GM21381 (cell line): ENCODE measurements around the gene MBD5.
A peak's percentile ranks its signal among the peaks of the same experiment; 100 is the strongest.
"Not testable (repeated sequence)": the region's sequence is repeated elsewhere in the genome, so short reads cannot be mapped to it uniquely, and the experiment has no call there.

ENCODE experiments used
- ATAC-seq: cut with Tn5 transposase; IDR thresholded peaks from one replicate; pipeline ENCODE4 v1.9.1; 2021; ENCODE audit warnings: mild to moderate bottlenecking, moderate library complexity; ENCODE audit not compliant: unreplicated experiment

MBD5 gene

DNA sequence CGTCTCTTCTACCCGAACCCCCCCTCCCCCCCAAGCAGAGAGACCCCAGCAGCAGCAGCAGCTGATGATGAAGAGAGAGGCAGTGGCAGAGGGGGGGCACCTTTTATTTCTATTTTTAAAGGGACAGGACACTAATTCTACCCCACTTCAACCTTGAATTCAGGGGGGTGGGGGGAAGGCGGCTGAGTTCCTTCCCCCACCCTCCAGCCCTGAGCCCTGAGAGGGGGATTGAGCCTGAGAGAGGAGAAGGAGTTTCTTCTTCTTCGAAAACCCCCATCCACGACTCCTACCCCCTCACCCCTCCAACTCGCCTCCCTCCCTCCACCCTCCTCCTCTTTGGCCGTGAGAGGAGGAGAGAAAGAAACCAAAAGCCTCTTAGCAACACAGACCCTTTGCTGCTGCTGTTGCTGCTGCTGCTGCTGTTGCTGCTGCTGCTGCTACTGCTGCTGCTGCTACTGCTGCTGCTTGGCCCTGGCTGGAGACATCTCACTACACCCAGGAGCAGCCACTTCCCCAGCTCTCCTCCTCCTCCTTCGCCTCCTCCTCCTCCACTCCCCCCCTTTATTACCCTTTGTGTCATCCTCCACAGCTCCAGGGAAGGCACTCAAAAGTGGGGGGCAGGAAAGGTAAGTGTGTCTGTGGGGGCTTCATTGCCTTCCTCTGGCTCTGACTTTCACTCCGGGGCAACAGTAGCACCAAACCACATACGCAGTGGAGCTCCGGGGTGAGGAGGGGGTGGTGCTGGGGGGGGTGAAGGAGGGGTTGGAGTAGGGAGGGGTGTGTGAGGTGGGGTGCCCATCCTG lies at the start of gene MBD5:
MBD5 (plus strand) TSS at position 33 of the 803 bp plus-strand sequence.
- peak; percentile 30 for ATAC-seq

DNA sequence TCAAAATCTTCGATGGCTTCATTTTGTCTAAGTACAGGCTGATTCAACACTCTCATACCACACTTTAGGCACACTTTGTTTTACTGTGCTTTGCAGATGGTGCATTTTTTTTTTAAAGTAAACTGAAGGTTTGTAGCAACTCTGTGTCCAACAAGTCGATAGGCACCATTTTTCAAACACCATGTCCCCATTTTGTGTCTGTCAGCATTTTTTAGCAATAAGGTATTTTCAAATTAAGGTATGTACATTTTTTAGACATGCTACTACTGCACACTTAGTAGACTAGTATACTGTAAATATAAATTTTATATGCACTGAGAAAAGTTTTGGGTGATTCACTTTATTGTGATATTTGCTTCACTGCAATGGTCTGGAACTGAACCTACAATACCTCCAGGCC lies 44.8 kb upstream of the MBD5 start:
- ATAC-seq = no peak

DNA sequence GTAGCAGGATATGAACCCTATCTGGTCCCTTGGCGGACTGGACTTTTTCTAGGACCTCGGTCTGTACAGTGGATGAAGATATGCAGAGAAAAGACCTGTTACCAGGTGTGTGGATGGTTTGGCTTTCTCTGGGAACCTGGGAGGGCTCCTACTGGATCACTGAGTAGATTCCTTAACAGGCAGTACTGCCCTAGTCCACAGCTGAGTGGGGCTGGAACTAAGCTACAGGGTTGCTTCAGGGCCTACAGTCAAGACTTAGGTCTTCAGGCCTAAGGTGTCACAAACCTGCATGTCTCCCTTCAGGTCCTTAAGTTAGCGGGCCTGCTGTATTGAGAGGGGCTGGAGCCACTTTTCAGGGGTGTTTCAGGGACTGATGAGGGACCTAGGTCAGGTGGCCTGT lies 43.2 kb upstream of the MBD5 start:
- no peak for ATAC-seq

DNA sequence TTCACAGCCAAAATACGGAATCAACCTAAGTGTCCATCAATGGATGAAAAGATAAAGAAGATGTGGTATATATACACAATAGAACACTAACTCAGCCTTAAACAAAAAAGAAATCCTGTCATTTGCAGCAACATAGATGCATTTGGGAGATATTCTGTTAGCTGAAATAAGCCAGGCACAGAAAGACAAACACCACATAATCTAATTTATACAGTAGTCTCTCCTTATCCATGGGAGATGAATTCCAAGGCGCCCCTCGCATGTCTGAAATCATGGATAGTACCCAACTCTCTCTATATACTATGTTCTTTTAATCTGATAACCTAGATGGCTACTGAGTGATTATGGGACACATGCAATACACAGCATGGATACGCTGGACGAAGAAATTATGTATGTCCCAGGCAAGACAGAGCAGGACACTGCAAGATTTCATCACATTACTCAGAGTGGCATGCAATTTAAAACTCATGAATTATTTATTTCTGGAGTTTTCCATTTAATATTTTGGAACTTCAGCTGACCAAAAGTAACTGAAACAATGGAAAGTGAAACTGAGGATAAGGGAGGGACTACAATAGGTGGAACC lies 39.9 kb upstream of the MBD5 start:
- no peak for ATAC-seq

DNA sequence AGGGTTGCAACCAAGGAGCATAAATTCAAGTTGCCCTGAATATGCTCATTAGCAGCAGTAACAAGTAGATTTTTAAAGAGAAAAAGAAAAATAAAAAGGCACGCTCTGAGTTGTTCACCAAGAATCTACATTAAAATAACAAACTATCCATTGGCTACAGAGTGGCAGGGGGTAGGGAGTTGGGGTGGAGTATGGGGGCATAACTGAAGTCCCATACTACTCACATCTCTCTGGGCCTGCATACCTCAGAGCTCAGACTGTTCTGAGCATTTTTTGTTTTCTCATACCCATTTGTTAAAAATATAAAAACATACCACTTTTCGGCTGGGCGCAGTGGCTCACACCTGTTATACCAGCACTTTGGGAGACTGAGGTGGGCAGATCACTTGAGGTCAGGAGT lies 31.8 kb upstream of the MBD5 start:
- no peak for ATAC-seq

DNA sequence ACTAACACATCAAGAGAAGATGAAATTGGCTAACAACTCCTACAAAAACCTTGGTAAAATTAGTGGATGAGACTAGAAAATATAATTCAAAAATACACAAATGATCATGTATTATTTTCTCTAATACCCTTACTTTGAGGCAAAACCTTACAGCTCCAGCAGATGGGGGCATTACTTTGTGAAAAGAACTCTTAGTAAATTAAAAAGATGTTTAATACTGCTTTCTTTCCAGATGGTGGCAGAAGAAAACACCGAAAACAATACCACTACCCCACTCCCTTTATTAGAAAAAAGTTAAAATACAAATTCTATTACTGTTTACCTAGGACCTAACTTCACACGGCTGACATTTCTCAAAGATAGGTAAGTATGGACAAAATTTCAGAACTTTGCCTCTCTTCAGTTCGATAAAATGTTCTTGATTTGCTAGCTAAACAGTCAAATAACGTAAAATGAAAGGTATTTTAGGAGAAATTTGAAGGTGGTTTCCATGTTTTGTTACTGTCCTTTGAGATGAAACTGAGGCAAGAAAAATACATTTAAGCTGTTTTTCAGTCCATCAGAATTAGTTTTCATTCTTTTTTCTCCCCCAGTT lies 31.0 kb upstream of the MBD5 start:
- ATAC-seq = peak; percentile 69

DNA sequence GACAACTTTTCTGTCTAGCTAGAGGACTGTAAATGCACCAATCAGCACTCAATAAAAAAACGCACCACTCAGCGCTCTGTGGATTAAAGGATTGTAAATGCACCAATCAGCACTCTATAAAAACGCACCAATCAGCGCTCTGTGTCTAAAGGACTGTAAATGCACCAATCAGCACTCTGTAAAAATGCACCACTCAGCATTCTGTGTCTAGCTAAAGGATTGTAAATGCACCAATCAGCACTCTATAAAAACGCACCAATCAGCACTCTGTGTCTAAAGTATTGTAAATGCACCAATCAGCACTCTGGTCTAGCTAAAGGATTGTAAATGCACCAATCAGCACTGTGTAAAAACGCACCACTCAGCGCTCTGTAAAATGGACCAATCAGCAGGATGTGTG lies 25.9 kb upstream of the MBD5 start:
- not testable (repeated sequence) for ATAC-seq

DNA sequence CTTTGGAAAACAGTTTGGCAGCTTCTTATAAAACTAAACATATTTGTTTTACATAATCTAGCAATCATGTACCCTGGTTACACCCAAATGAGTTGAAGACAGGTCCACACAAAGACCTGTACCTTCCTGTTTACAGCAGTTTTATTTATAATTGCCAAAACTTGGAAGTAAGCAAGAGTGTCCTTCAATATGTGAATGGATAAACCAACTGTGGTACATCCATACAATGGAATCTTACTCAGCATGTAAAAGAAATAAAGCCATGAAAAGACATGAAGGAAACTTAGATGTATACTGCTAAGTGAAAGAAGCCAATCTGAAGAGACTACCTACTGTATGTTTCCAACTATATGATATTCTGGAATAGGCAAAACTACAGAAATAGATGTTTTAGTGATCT lies 24.1 kb upstream of the MBD5 start:
- no peak for ATAC-seq

DNA sequence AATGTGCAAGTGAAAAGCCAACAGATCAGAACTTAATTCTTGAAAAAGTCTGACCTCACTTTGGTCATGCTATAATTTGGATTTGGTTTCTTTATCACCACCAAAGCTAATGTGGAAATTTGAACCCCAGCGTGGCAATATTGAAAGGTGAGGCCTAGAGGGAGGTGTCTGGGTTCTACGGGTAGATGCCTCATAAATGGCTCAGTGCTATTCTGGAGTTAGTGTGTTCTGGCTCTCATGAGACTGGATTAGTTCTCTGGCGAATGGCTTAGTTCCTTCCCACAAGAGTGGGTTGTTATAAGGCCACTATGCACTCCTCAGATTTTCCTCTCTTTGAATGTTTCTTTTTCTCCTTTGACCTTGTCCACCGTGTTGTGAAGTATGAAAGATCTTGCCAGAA lies 22.7 kb upstream of the MBD5 start:
- ATAC-seq = no peak

DNA sequence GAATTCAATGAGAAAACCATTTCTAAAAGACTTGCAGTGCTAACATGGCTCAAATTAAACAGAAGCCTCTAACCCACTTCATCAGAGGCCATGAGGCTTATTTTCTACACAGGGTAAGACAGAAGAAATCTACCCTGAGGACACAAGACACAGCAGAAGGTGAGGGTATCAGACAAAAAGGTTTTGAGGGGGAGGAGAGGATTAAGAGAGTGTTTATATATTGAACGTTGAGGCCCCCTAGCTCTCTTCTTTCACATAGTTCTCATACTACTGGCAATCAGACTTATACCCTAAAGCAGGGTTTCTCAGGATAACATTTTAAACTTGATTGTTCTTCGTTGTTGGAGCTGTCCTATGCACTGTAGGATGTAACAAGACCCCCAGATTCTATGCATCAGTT lies 21.8 kb upstream of the MBD5 start:
- no peak for ATAC-seq

DNA sequence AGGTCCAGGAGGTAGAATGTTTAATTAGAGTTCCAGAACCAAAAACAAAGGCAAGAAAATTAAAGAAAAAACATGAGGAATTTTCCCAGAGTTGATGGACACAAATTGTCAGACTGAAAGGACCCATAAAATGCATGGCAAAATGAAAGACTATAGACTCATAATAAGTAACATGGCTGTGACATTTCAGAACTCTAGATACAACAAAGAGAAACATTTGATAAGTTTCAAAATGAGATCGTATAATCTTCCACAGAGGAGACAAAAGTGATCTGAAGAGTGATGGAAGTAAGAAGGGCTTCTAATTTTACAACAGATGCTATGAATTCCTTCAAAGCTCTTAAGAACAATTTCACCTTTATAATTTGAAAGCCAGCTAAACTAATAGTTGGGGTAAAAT lies 20.8 kb upstream of the MBD5 start:
- ATAC-seq = no peak

DNA sequence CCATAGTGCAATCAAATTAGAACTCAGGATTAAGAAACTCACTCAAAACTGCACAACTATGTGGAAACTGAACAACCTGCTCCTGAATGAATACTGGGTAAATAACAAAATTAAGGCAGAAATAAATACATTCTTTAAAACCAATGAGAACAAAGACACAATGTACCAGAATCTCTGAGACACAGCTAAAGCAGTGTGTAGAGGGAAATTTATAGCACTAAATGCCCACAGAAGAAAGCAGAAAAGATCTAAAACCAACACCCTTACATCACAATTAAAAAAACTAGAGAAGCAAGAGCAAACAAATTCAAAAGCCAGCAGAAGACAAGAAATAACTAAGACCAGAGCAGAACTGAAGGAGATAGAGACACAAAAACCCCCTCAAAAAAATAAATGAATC lies 18.5 kb upstream of the MBD5 start:
- not testable (repeated sequence) for ATAC-seq

DNA sequence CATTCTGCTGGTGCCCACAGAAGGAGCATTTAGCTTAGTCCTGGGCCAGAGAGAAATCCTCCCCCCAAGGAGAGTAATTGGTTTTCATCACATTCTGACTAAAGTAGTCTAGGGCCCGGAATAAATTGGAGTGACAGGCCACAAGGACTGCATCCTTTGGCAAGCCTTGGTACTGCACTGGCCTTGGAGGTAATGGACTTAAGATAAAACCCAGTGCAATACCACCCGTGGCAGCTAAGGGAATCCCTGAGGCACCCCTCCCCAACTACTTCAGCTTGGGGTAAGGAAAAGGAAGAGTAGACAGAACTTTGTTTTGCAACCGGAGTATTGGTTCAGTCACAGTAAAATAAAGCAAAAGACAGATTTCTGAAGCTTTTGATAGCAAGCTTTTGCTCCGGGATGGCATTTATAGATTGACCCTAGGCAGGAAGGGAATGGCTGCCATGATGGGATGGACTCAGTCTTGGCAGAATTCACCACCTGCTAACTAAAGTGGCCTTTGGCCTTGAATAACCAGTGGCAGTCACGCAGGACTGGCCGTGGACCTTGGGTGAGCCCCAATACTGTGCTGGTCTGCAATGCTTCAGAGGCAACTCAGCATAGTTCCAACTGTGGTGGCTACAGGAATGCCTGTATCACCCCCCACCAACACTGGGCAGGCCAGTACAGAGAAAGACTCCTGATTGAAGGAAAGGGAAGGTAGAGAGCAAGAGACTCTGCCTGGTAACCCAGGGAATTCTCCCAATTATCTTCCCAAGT lies 14.5 kb upstream of the MBD5 start:
- no peak for ATAC-seq

DNA sequence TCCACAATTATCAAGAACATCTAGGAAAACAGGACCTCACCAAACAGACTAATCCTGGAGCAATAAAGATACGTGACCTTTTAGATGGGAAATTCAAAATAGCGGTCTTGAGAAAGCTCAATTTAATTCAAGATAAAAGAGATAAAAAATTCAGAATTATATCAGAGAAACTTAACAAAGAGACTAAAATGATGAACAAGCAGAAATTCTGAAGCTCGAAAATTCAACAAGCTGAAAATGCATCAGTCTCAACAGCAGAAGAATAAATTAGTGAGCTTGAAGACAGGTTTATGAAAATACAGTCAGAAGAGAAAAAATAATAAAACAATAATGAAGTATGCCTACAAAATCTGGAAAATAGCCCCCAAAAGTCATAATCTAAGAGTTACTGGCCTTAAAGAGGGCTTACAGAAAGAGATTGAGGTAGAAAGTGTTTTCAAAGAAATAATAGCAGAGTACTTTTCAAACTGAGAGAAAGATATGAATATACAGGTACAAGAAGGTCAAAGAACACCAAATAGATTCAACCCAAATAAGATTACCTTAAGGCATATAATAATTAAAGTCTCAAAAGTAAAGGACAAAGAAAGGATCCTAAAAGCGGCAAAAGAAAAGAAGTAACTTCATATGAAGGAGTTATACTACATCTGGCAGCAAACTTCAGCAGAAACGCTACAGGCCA lies 13.5 kb upstream of the MBD5 start:
- no peak for ATAC-seq

DNA sequence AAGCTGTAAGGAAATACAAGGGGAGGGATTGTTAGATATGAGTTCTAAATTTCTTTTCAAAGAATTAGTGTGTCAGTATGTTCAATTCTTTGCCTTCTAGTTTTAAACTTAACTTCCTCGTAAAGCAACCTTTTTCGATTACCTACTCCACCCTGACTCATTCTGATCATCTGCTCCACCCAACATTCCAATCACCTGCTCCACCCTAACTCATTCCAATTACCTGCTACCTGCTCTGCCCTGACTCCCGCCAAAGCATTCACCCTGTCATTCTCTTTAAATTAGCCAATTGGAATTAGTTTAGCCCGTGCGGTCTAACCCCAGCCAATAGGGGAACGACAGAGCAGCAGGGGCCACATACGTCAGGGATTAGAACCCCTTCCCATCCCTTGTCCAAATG lies 12.5 kb upstream of the MBD5 start:
- ATAC-seq = not testable (repeated sequence)

DNA sequence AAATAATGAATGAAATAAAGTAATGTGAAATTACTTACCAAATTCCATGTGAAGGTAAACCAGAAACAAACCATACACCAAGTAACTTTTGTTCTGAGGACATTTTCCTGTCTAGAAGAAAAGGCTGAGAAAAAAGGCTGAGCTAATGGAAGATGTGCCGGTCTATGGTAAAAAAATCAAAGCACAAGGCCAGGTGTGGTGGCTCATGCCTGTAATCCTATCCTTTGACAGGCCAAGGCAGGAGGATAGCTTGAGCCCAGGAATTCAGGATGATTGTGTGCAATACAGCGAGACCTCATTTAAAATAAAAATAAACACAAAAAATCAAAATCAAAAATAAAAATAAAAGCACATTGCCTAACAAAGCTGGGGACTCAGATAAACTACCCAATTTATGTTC lies 7.0 kb upstream of the MBD5 start:
- no peak for ATAC-seq

DNA sequence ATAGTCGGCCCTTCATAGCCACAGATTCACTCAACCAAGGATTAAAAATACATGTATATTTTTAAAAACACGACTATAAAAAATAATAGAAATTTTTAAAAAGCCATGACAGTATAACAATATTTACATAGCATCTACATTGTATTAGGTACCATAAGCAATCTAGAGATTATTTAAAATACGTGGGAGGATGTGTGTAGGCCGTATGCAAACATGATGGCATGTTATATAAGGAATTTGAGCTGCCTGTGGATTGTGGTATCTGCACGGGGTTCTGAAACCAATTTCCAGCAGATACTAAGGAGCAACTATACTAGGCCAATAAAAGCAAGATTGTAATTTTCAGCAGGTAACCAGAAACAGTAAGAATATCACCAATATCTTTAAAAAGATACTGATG lies 6.3 kb upstream of the MBD5 start:
- no peak for ATAC-seq

DNA sequence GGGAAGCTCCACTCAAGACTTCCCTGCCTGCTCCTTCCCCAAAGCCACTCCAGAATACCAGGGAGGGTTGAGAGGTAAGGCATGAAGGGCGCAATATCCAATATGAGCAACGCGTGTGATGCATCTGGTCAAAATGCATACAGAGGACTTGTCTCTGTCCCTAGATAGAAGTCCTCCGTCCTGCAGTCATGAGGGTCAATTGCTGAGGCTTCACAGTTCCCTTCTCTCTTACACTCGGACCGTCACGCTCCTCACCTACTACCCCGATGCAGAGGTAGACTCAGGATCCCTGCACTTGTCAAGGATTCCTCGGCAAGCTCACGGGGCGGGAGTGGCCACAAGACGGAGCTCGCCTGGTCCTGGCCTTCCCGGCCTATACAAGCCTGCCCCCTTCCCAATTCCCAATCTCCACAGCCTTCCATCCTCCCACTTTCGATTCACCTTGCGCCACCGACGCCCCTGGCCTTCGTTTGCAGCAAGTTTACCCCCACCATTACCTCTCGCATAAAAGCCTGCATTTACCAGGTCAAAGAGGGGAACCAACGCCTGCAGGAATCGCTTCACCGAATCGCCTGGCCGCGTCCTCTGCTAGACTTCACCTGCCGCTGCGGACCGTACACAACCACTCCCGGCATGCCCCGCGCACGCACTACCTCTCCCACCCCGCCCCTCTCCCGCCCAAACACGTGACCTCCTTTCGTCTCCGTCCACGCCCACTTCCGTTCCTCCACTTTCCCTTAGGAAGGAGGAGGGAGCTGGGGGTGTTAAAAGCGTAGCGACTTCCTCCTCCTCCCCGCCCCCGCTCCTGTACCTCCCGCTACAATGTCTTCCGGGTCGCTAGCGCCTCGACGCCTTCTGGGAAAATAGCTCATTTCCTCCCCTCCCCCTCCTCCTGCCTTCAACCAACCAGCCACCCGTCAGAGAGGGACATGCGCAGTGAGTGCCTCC lies 506 bp upstream of the MBD5 start, which contains the start of gene ORC4:
ORC4 (minus strand) TSS at position 627 of the 948 bp plus-strand sequence. CDS start 44,779 bp downstream, outside the sequence.
- ATAC-seq = peak; percentile 81

DNA sequence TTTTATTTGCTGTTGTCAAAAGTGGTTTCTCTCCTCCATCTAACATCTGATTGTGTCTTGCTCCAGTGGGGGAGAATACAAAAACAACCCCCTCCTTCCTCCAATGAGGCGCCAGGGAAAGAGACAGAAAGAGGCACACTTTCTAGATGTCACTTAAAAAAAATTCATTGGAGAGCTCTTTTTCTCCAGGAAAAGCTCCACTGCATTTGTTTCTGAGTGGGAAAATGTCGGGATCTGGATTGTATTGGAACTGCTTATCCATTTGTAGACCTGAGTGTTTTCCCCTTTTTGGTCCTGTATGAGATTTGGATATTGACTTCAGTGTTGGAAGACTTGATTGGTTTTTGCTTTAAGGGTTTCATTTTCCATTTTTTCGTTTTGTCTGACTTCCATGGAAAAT lies 995 bp downstream of the MBD5 start:
- no peak for ATAC-seq

DNA sequence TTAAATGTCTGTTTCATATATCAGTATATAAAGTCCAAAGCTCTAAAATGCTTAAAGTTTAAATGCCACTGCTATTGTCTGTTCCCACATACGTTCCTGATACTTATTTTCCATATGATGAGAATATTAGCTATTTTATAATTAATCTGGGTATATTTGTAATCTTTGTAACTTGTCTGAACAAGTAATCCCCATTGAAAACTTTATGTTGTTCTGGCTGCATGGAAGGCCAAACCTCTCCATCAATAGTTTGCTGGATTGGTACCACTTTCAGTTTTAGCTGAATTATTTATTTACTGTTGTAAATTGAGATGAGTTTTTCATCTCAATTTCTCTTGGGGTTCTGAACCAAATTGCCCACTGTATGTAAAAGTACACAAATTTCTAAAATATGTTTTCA lies 1.5 kb downstream of the MBD5 start:
- ATAC-seq = no peak
